HPDE6-E6E7 (cell line): Measurements from ENCODE around the gene MRGPRF.

Source experiments
- DNase-seq: peaks from one replicate; pipeline ENCODE4 v3.0.0; 2011; ENCODE audit warnings: missing footprints; ENCODE audit errors: extremely low spot score

MRGPRF gene

GRCh38 chr11:69013009-69013951, at the start of gene MRGPRF:
Gene MRGPRF (minus strand): TSS chr11:69013246. CDS start chr11:69009901, 3,345 bp downstream.
- DNase-seq = no peak

GRCh38 chr11:69062169-69062855, 49.3 kb upstream of the MRGPRF start:
- no peak for DNase-seq

GRCh38 chr11:69061713-69062053, 48.6 kb upstream of the MRGPRF start:
- DNase-seq = no peak

GRCh38 chr11:69060806-69061712, 48.0 kb upstream of the MRGPRF start:
- DNase-seq = no peak

GRCh38 chr11:69059985-69060384, 46.9 kb upstream of the MRGPRF start:
- no peak for DNase-seq

- DNase-seq = no peak
These were observed 46.4 kb upstream of the MRGPRF start for GRCh38 chr11:69059429-69059828.

GRCh38 chr11:69058511-69059270, 45.6 kb upstream of the MRGPRF start:
- DNase-seq = no peak

- no peak for DNase-seq
These were observed 44.8 kb upstream of the MRGPRF start for GRCh38 chr11:69057801-69058200.

- DNase-seq = no peak
These were observed 44.2 kb upstream of the MRGPRF start for GRCh38 chr11:69057236-69057635.

- DNase-seq = no peak
These were observed 42.8 kb upstream of the MRGPRF start for GRCh38 chr11:69055598-69056516.

- DNase-seq = no peak
These were observed 42.2 kb upstream of the MRGPRF start for GRCh38 chr11:69055212-69055586.

- DNase-seq = no peak
These were observed 41.6 kb upstream of the MRGPRF start for GRCh38 chr11:69054397-69055211.

- DNase-seq = no peak
These were observed 40.7 kb upstream of the MRGPRF start for GRCh38 chr11:69053546-69054396.

GRCh38 chr11:69053169-69053477, 40.1 kb upstream of the MRGPRF start:
- no peak for DNase-seq

GRCh38 chr11:69052343-69053168, 39.5 kb upstream of the MRGPRF start:
- no peak for DNase-seq

GRCh38 chr11:69051381-69052342, 38.6 kb upstream of the MRGPRF start:
- DNase-seq = no peak
